HG02885 (cell line): ENCODE measurements around the gene PPL.

ENCODE experiments used
- ATAC-seq: cut with Tn5 transposase; IDR thresholded peaks from one replicate; pipeline ENCODE4 v1.9.1; 2021; ENCODE audit warnings: mild to moderate bottlenecking; ENCODE audit not compliant: unreplicated experiment, poor library complexity

Gene PPL

GRCh38 chr16:4869147-4869805 lies 67.7 kb downstream of the PPL start:
- no peak for ATAC-seq

- ATAC-seq = no peak
Measured at GRCh38 chr16:4868535-4868934, 68.4 kb downstream of the PPL start.

GRCh38 chr16:4868026-4868425 lies 68.9 kb downstream of the PPL start:
- ATAC-seq = no peak

- no peak for ATAC-seq
Measured at GRCh38 chr16:4866586-4866985, 70.4 kb downstream of the PPL start.

GRCh38 chr16:4865231-4865860 lies 71.6 kb downstream of the PPL start:
- no peak for ATAC-seq

GRCh38 chr16:4864728-4865127 lies 72.2 kb downstream of the PPL start:
- ATAC-seq = no peak

- ATAC-seq = no peak
Measured at GRCh38 chr16:4862639-4863038, 74.3 kb downstream of the PPL start.

GRCh38 chr16:4860727-4861342 lies 76.1 kb downstream of the PPL start:
- no peak for ATAC-seq

- no peak for ATAC-seq
Measured at GRCh38 chr16:4859900-4860255, 77.1 kb downstream of the PPL start.

GRCh38 chr16:4859190-4859899 lies 77.6 kb downstream of the PPL start:
- no peak for ATAC-seq

GRCh38 chr16:4855804-4856203 lies 81.1 kb downstream of the PPL start:
- no peak for ATAC-seq

- no peak for ATAC-seq
Measured at GRCh38 chr16:4855371-4855770, 81.6 kb downstream of the PPL start.

GRCh38 chr16:4852221-4852872 lies 84.6 kb downstream of the PPL start:
- ATAC-seq = no peak

GRCh38 chr16:4850211-4850610 lies 86.7 kb downstream of the PPL start:
- no peak for ATAC-seq

GRCh38 chr16:4847774-4848587 lies 89.0 kb downstream of the PPL start:
- ATAC-seq = peak; percentile 17

GRCh38 chr16:4846901-4847773 lies 89.8 kb downstream of the PPL start, which contains the start of the genes GLYR1 and UBN1:
Gene GLYR1 (minus strand): TSS chr16:4847288. CDS start chr16:4847265, 23 bp downstream.
Gene UBN1 (plus strand): TSS chr16:4847481. CDS start chr16:4852918, 5,437 bp downstream.
- ATAC-seq = peak; percentile 88

GRCh38 chr16:4846503-4846900 lies 90.4 kb downstream of the PPL start:
- ATAC-seq = peak; percentile 17

GRCh38 chr16:4840984-4841383 lies 96.0 kb downstream of the PPL start:
- ATAC-seq = no peak

GRCh38 chr16:4839942-4840341 lies 97.0 kb downstream of the PPL start:
- no peak for ATAC-seq
